K562 (cell line): Measurements from ENCODE around the gene SLC25A42. TPM values are rescaled to one million over a fixed set of nuclear protein-coding genes. Genes with fewer than 3 reads are reported as not detected.

ENCODE experiments used
- ATAC-seq: fragments of 200-7000 bp; cut with Tn5 transposase; 3 replicates; pipeline ENCODE4 v1.9.1; 2020; ENCODE audit warnings: moderate library complexity
- BruUV-seq: library from RNA; stranded (reverse); fragments of 400-500 nt; replicated peaks from 2 replicates; lab custom pipeline; 2021; lab: Mats Ljungman, UMichigan
- CTCF ChIA-PET: fragments of 300-600 bp; formaldehyde crosslinking; extraction: SDS; loops from one replicate; lab custom pipeline; 2021; ENCODE audit warnings: low intra/inter-chr PET ratio; lab: Yijun Ruan, JAX
- POLR2A ChIA-PET: fragments of 300-600, 350-650 bp; sonication (Branson Sonifier 250); formaldehyde crosslinking; extraction: SDS; loops from one replicate; lab custom pipeline; 2021; ENCODE audit warnings: antibody characterized with exemption, inconsistent platforms; lab: Yijun Ruan, JAX
- DNase-seq, 4 experiments: peaks; one replicate each; pipeline versions ENCODE4 v3.0.0 to v3.0.0-alpha.2; 2011 to 2018; ENCODE audit warnings: low spot score in 3 of 4, mixed read lengths in 3 of 4; ENCODE audit errors: extremely low read depth in 1 of 4
- FAIRE-seq: peaks from 2 replicates; lab custom pipeline; 2011; peaks lifted over from hg19 to GRCh38; lab: Jason Lieb, UNC
- H2AFZ ChIP-seq: 2 replicates; pipeline ENCODE4 v1.6.0; 2011; ENCODE audit warnings: low read depth, low read length, control low read depth, inconsistent platforms
- H3K27ac ChIP-seq: fragments of 200-600 bp; 3 replicates; pipeline ENCODE4 v1.8.0; 2011; ENCODE audit warnings: low read depth, mild to moderate bottlenecking, control low read depth, inconsistent platforms, low read length, moderate library complexity, mixed read lengths; ENCODE audit errors: extremely low read depth
- H3K27me3 ChIP-seq, 2 experiments: fragments of 300-600 bp in 1 of 2; 2 replicates in 1 of 2; 3 replicates in 1 of 2; pipeline versions ENCODE4 v1.6.0 to v1.8.0; 2011; ENCODE audit warnings: inconsistent platforms in 2 of 2, low read length in 2 of 2, mild to moderate bottlenecking in 1 of 2, mixed read lengths in 1 of 2, moderate library complexity in 1 of 2; ENCODE audit not compliant: control insufficient read depth in 2 of 2, insufficient read depth in 2 of 2
- H3K36me3 ChIP-seq: fragments of 300-600 bp; 3 replicates; pipeline ENCODE4 v1.8.0; 2011; ENCODE audit warnings: mild to moderate bottlenecking, low read length, inconsistent platforms; ENCODE audit not compliant: control insufficient read depth, insufficient read depth
- H3K4me1 ChIP-seq, 2 experiments: fragments of 200-600 bp in 1 of 2; replicated peaks in 1 of 2; 2 replicates in 1 of 2; 3 replicates in 1 of 2; pipeline versions ENCODE4 v1.5.1 to v1.8.0; 2011; ENCODE audit warnings: inconsistent platforms in 2 of 2, low read length in 2 of 2, mild to moderate bottlenecking in 1 of 2, mixed read lengths in 1 of 2, moderate library complexity in 1 of 2; ENCODE audit not compliant: control insufficient read depth in 2 of 2, insufficient read depth in 2 of 2
- H3K4me2 ChIP-seq: 2 replicates; pipeline ENCODE4 v1.6.1; 2011; ENCODE audit warnings: low read length, control low read depth, inconsistent platforms, mixed read lengths; ENCODE audit not compliant: insufficient read depth
- H3K4me3 ChIP-seq: fragments of 200-600 bp; sonication (generic), shearing (Covaris generic); 2 replicates; pipeline ENCODE4 v1.5.1; 2016; ENCODE audit warnings: control low read depth, inconsistent platforms
- H3K79me2 ChIP-seq: fragments of 200-600 bp; 3 replicates; pipeline ENCODE4 v1.8.0; 2011; ENCODE audit warnings: low read length, inconsistent platforms; ENCODE audit not compliant: control insufficient read depth, insufficient read depth
- H3K9ac ChIP-seq, 2 experiments: 2 replicates each; pipeline versions ENCODE4 v1.6.0 to v1.6.1; 2011; ENCODE audit warnings: low read depth in 2 of 2, low read length in 2 of 2, control low read depth in 1 of 2, inconsistent platforms in 1 of 2, mild to moderate bottlenecking in 1 of 2, mixed read lengths in 1 of 2; ENCODE audit not compliant: insufficient read depth in 1 of 2
- H3K9me1 ChIP-seq: one replicate; pipeline ENCODE4 v1.6.0; 2011; ENCODE audit warnings: inconsistent platforms, mild to moderate bottlenecking, low read length, moderate library complexity; ENCODE audit not compliant: control insufficient read depth, insufficient read depth
- H3K9me3 ChIP-seq: replicated peaks from 2 replicates; pipeline ENCODE4 v1.5.1; 2011; ENCODE audit warnings: low read depth, low read length, inconsistent platforms; ENCODE audit not compliant: control insufficient read depth, insufficient read depth
- H4K20me1 ChIP-seq: replicated peaks from 2 replicates; pipeline ENCODE4 v1.6.1; 2011; ENCODE audit warnings: low read length, inconsistent platforms, mixed read lengths; ENCODE audit not compliant: control insufficient read depth, insufficient read depth
- BACH1 ChIP-seq: fragments of 200-800 bp; sonication (Bioruptor generic); IDR thresholded peaks from 2 replicates; pipeline ENCODE4 v1.6.1; 2016; ENCODE audit warnings: missing genetic modification characterization, missing compliant biosample characterization
- FOXO4 ChIP-seq: fragments of 450-650 bp; formaldehyde crosslinking; IDR thresholded peaks from 2 replicates; pipeline ENCODE4 v1.4.0; 2020; ENCODE audit warnings: mild to moderate bottlenecking, moderate library complexity
- HMG20A ChIP-seq: fragments of 450-650 bp; formaldehyde crosslinking; conservative IDR thresholded peaks from 2 replicates; pipeline ENCODE4 v1.4.0; 2020; ENCODE audit warnings: mild to moderate bottlenecking, mixed read lengths
- HNRNPK ChIP-seq: fragments of 200-400 bp; formaldehyde crosslinking; IDR thresholded peaks from one replicate; pipeline ENCODE4 v1.6.1; 2018; ENCODE audit warnings: mild to moderate bottlenecking, low read depth, low read length; ENCODE audit not compliant: poor library complexity, severe bottlenecking
- MYNN ChIP-seq, 2 experiments: sonication (generic); formaldehyde crosslinking in 1 of 2; IDR thresholded peaks; 2 replicates each; pipeline versions ENCODE4 v1.5.0 to v1.6.1; 2016 to 2020; ENCODE audit warnings: antibody characterized with exemption in 1 of 2, missing genetic modification reagents in 1 of 2
- ZFP36 ChIP-seq: fragments of 150-350 bp; IDR thresholded peaks from 2 replicates; pipeline ENCODE4 v1.6.1; 2018; ENCODE audit warnings: low read length, low read depth; ENCODE audit not compliant: partially characterized antibody
- WGBS: fragments of 100-300 bp; shearing (Covaris generic); methylation state at CpG from one replicate; pipeline ENCODE4 v1.1.6; 2016; ENCODE audit warnings: low coverage, mixed read lengths; ENCODE audit not compliant: insufficient coverage; ENCODE audit errors: missing lambda C conversion rate; 5-methylcytosine and 5-hydroxymethylcytosine counted together
- in situ Hi-C: fragments of 300-500 bp; cut with MboI; formaldehyde crosslinking; loops from 4 replicates; pipeline ENCODE4 v1.15.0; 2018; ENCODE audit warnings: inconsistent platforms, mixed read lengths
- intact Hi-C: fragments of 100-400 bp; cut with micrococcal nuclease; formaldehyde crosslinking; loops from 2 replicates; pipeline ENCODE4 v1.14.2; 2022
- polyA plus RNA-seq, 8 experiments: library from polyadenylated mRNA; depleted of rRNA in 4 of 8; stranded (reverse) in 5 of 8; unstranded in 3 of 8; fragments of >200 nt; fragmentation: Nextera tagmentation in 2 of 8; fragmentation: Illumina TruSeq in 1 of 8; extraction: Ambion mirVana in 2 of 8; extraction: Trizol in 1 of 8; gene quantifications; 2 replicates each; pipeline versions ENCODE4 v1.2.1 to v1.2.3, GENCODE V29; 2011 to 2014; ENCODE audit warnings: inconsistent platforms in 1 of 8, missing spikeins in 1 of 8
- total RNA-seq, 7 experiments: library from RNA; depleted of rRNA in 6 of 7; stranded (reverse); fragments of >200 nt in 6 of 7; fragmentation: Illumina TruSeq in 2 of 7; extraction: Trizol in 2 of 7; gene quantifications; 2 replicates each; pipeline versions ENCODE4 v1.2.1 to v1.2.3, GENCODE V29; 2011 to 2021; ENCODE audit warnings: low replicate concordance in 1 of 7
- TF ChIP-seq, protein P1 (sequence below): sonication (generic); formaldehyde crosslinking; IDR thresholded peaks from 2 replicates; pipeline ENCODE4 v1.9.0; 2022; ENCODE audit warnings: mild to moderate bottlenecking, missing genetic modification reagents
- TF ChIP-seq, protein P2 (sequence below), 2 experiments: fragments of 450-650 bp; IDR thresholded peaks; 2 replicates each; pipeline ENCODE4 v1.6.1; 2018; ENCODE audit warnings: mild to moderate bottlenecking in 2 of 2, low read depth in 1 of 2; ENCODE audit not compliant: partially characterized antibody in 2 of 2

Gene SLC25A42
- total and polyA plus RNA-seq, 9 of the 15 experiments (the other 6 are each of a cell fraction or from before 2014, with no cell fraction given): 0.59 to 32.2 (median 14.1) TPM

- peaks cover 0 to 12% of the 10 kb centered on the region in 2 experiments; a peak in 2 of 5 replicates for H3K4me1 ChIP-seq
- TF ChIP-seq HNRNPK (no peak), FOXO4 (no peak), MYNN (IDR thresholded peaks at IDR 0.05) (no peak), MYNN (CRISPR knock-in tag; IDR thresholded peaks at IDR 0.05) (no peak), HMG20A (CRISPR knock-in tag) (no peak), BACH1 (tag) (no peak), ZFP36 (peak; percentile 32)
- TF ChIP-seq, protein P1, sequence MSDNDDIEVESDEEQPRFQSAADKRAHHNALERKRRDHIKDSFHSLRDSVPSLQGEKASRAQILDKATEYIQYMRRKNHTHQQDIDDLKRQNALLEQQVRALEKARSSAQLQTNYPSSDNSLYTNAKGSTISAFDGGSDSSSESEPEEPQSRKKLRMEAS (CRISPR knock-in tag): no peak
- TF ChIP-seq, protein P2, sequence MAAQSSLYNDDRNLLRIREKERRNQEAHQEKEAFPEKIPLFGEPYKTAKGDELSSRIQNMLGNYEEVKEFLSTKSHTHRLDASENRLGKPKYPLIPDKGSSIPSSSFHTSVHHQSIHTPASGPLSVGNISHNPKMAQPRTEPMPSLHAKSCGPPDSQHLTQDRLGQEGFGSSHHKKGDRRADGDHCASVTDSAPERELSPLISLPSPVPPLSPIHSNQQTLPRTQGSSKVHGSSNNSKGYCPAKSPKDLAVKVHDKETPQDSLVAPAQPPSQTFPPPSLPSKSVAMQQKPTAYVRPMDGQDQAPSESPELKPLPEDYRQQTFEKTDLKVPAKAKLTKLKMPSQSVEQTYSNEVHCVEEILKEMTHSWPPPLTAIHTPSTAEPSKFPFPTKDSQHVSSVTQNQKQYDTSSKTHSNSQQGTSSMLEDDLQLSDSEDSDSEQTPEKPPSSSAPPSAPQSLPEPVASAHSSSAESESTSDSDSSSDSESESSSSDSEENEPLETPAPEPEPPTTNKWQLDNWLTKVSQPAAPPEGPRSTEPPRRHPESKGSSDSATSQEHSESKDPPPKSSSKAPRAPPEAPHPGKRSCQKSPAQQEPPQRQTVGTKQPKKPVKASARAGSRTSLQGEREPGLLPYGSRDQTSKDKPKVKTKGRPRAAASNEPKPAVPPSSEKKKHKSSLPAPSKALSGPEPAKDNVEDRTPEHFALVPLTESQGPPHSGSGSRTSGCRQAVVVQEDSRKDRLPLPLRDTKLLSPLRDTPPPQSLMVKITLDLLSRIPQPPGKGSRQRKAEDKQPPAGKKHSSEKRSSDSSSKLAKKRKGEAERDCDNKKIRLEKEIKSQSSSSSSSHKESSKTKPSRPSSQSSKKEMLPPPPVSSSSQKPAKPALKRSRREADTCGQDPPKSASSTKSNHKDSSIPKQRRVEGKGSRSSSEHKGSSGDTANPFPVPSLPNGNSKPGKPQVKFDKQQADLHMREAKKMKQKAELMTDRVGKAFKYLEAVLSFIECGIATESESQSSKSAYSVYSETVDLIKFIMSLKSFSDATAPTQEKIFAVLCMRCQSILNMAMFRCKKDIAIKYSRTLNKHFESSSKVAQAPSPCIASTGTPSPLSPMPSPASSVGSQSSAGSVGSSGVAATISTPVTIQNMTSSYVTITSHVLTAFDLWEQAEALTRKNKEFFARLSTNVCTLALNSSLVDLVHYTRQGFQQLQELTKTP (IDR thresholded peaks at IDR 0.05; ENCODE audit: low read depth in 1 of 2, partially characterized antibody in 2 of 2): no peak
- ATAC-seq: no peak
- no TSS peak for BruUV-seq
- no peak for DNase-seq
- 93% methylated on average over 11 of the region's 11 CpGs for WGBS
- CTCF ChIA-PET: no interaction called here
- no peak overlapping the region for H3K4me3 ChIP-seq
- no peak overlapping the region for H3K9ac ChIP-seq
- H3K36me3 ChIP-seq: peaks cover 40% of the 10 kb centered on the region; the same call in 2 of the 3 replicates
- H3K27me3 ChIP-seq: no peaks in the 10 kb centered on the region
- H3K9me3 ChIP-seq: no peaks in the 10 kb centered on the region
- POLR2A ChIA-PET: no interaction called here
- H3K79me2 ChIP-seq: no peaks in the 10 kb centered on the region
- no peak for FAIRE-seq
- no peaks in the 10 kb centered on the region for H4K20me1 ChIP-seq
- peaks cover 4% of the 10 kb centered on the region for H3K9me1 ChIP-seq
- no peak overlapping the region for H2AFZ ChIP-seq
- no peak overlapping the region for H3K27ac ChIP-seq
- intact Hi-C loops (no loop called here), in situ Hi-C loops (no loop called here)
- H3K4me2 ChIP-seq: no peak overlapping the region
These were observed 31.9 kb downstream of the SLC25A42 start for GRCh38 chr19:19095691-19096090.
